HepG2 (cell line): ENCODE measurements around the gene ALMS1. TPM values are rescaled to one million over a fixed set of nuclear protein-coding genes. Genes with fewer than 3 reads are reported as not detected.

ENCODE experiments used
- CENPT ChIP-seq: sonication (generic); formaldehyde crosslinking; IDR thresholded peaks from 2 replicates; pipeline ENCODE4 v1.8.0; 2022; ENCODE audit warnings: low read depth, mild to moderate bottlenecking, moderate library complexity, missing genetic modification reagents
- MAFK ChIP-seq, 2 experiments: IDR thresholded peaks in 1 of 2; conservative IDR thresholded peaks in 1 of 2; 2 replicates each; pipeline ENCODE4 v1.6.1; 2011; ENCODE audit warnings: improper control_type of control experiment in 2 of 2, low read length in 2 of 2
- PPARG ChIP-seq: conservative IDR thresholded peaks from 2 replicates; pipeline ENCODE4 v1.6.1; 2016; ENCODE audit warnings: missing biosample characterization, missing genetic modification reagents
- RXRA ChIP-seq: sonication (generic); formaldehyde crosslinking; IDR thresholded peaks from 2 replicates; pipeline ENCODE4 v1.5.1; 2020; ENCODE audit warnings: missing genetic modification reagents
- SAFB2 ChIP-seq: sonication (generic); formaldehyde crosslinking; IDR thresholded peaks from 2 replicates; pipeline ENCODE4 v1.5.1; 2020; ENCODE audit warnings: missing genetic modification reagents, low read depth, mild to moderate bottlenecking, borderline replicate concordance
- STAG1 ChIP-seq: sonication (generic); formaldehyde crosslinking; IDR thresholded peaks from 2 replicates; pipeline ENCODE4 v1.4.0; 2020; ENCODE audit warnings: missing genetic modification reagents
- ZC3H13 ChIP-seq: sonication (generic); formaldehyde crosslinking; IDR thresholded peaks from 2 replicates; pipeline ENCODE4 v1.8.1; 2023; ENCODE audit warnings: mild to moderate bottlenecking, missing genetic modification reagents, moderate library complexity
- ZNF331 ChIP-seq: sonication (generic); formaldehyde crosslinking; IDR thresholded peaks from 2 replicates; pipeline ENCODE4 v1.4.0; 2020; ENCODE audit warnings: missing genetic modification reagents
- ZNF33B ChIP-seq: sonication (generic); formaldehyde crosslinking; IDR thresholded peaks from 2 replicates; pipeline ENCODE4 v1.5.1; 2020; ENCODE audit warnings: mild to moderate bottlenecking, missing genetic modification reagents
- ZNF367 ChIP-seq: sonication (generic); formaldehyde crosslinking; IDR thresholded peaks from 2 replicates; pipeline ENCODE4 v1.4.0; 2020; ENCODE audit warnings: missing genetic modification reagents, borderline replicate concordance
- ZNF841 ChIP-seq: sonication (generic); formaldehyde crosslinking; IDR thresholded peaks from 2 replicates; pipeline ENCODE4 v1.8.1; 2023; ENCODE audit warnings: missing genetic modification reagents, borderline replicate concordance
- polyA plus RNA-seq, 8 experiments: library from polyadenylated mRNA; depleted of rRNA in 3 of 8; stranded (reverse) in 7 of 8; unstranded in 1 of 8; fragments of >200 nt; fragmentation: Illumina TruSeq in 4 of 8; extraction: Trizol in 4 of 8; gene quantifications; 2 replicates each; pipeline versions ENCODE4 v1.2.1 to v1.2.3, GENCODE V29; 2011 to 2016; ENCODE audit warnings: low read depth in 4 of 8, missing spikeins in 1 of 8, mixed read lengths in 1 of 8; ENCODE audit not compliant: insufficient read depth in 1 of 8
- total RNA-seq, 5 experiments: library from RNA; depleted of rRNA; stranded (reverse); fragments of >200 nt; fragmentation: Illumina TruSeq; extraction: Trizol; gene quantifications; 2 replicates each; pipeline ENCODE4 v1.2.3, GENCODE V29; 2016; ENCODE audit warnings: low read depth in 1 of 5
- TF ChIP-seq, protein P1 (sequence below): sonication (generic); formaldehyde crosslinking; IDR thresholded peaks from 2 replicates; pipeline ENCODE4 v1.5.1; 2020; ENCODE audit warnings: mild to moderate bottlenecking, missing genetic modification reagents
- TF ChIP-seq, protein P2 (sequence below): sonication (generic); formaldehyde crosslinking; IDR thresholded peaks from 2 replicates; pipeline ENCODE4 v1.8.1; 2023; ENCODE audit warnings: mild to moderate bottlenecking, moderate library complexity, missing genetic modification reagents
- TF ChIP-seq, protein P3 (sequence below): conservative IDR thresholded peaks from 2 replicates; pipeline ENCODE4 v1.6.1; 2018; ENCODE audit warnings: missing genetic modification reagents
- TF ChIP-seq, protein P4 (sequence below): sonication (generic); formaldehyde crosslinking; IDR thresholded peaks from 2 replicates; pipeline ENCODE4 v1.4.0; 2020; ENCODE audit warnings: mild to moderate bottlenecking, missing genetic modification reagents
- TF ChIP-seq, protein P5 (sequence below): sonication (generic); formaldehyde crosslinking; IDR thresholded peaks from 2 replicates; pipeline ENCODE4 v1.5.1; 2020; ENCODE audit warnings: missing genetic modification reagents, mild to moderate bottlenecking, borderline replicate concordance
- TF ChIP-seq, protein P6 (sequence below): sonication (generic); formaldehyde crosslinking; IDR thresholded peaks from 2 replicates; pipeline ENCODE4 v1.5.1; 2020; ENCODE audit warnings: mild to moderate bottlenecking, missing genetic modification reagents, borderline replicate concordance

Gene ALMS1
- total and polyA plus RNA-seq, 2 of the 13 experiments (the other 11 are each of a cell fraction or from before 2014, with no cell fraction given) = 12.9 to 21.2 TPM

DNA sequence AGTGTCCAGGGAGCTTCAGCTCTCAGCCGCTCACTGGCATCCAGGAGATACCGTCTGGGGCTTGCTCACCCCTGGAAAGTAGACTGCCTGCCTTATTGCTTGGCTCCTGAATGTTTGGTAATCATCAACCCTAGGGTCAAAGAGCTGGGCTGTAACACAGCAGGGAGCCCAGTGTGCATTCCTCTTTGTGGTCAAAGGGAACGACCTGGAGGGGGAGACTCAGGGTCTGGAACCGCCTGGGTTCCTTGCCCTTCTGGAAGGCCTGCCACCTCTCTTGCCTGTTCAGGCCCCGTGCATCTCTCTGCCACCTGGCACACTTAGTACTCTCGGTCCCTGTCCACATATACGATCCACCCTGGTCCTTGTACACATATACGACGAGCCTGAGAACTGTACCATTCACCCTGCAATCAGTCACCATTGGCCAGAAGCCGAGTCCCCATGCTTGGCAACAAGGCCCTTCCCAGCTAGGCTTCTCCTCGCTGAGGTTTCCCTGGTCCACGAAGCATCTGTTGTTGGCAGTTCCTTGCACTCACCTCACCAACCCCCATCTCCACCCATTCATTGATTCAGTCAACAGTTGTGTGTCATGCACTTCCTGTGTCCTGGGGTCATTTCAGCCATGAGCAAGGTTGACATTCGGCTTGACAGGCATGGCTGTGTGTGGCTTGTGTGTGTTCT is 256.8 kb downstream of the ALMS1 start, which contains the start of gene NAT8 (continued):
- TF ChIP-seq ZNF33B (CRISPR knock-in tag) (no peak), ZNF367 (CRISPR knock-in tag) (no peak), SAFB2 (CRISPR knock-in tag) (no peak), RXRA (CRISPR knock-in tag) (peak; percentile 93; the same call in 1 of the 2 replicates), ZNF841 (CRISPR knock-in tag) (no peak), CENPT (CRISPR knock-in tag) (no peak), ZC3H13 (CRISPR knock-in tag) (no peak), PPARG (CRISPR knock-in tag) (peak; percentile 57; the same call in 1 of the 2 replicates), MAFK (conservative IDR thresholded peaks at IDR 0.05 in 1 of 2, IDR thresholded peaks at IDR 0.05 in 1 of 2; ENCODE audit: low read length in 2 of 2) (no peak), ZNF331 (peak; percentile 8; the same call in 1 of the 2 replicates), STAG1 (CRISPR knock-in tag) (no peak)
- TF ChIP-seq, protein P1, sequence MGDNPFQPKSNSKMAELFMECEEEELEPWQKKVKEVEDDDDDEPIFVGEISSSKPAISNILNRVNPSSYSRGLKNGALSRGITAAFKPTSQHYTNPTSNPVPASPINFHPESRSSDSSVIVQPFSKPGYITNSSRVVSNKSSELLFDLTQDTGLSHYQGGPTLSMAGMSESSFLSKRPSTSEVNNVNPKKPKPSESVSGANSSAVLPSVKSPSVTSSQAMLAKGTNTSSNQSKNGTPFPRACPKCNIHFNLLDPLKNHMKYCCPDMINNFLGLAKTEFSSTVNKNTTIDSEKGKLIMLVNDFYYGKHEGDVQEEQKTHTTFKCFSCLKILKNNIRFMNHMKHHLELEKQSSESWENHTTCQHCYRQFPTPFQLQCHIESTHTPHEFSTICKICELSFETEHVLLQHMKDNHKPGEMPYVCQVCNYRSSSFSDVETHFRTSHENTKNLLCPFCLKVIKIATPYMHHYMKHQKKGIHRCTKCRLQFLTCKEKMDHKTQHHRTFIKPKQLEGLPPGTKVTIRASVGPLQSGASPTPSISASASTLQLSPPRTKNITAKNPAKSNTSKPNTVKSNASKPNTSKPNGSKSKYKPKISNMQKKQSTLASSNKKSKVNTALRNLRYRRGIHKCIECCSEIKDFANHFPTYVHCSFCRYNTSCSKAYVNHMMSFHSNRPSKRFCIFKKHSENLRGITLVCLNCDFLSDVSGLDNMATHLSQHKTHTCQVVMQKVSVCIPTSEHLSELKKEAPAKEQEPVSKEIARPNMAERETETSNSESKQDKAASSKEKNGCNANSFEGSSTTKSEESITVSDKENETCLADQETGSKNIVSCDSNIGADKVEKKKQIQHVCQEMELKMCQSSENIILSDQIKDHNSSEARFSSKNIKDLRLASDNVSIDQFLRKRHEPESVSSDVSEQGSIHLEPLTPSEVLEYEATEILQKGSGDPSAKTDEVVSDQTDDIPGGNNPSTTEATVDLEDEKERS (CRISPR knock-in tag) = no peak
- TF ChIP-seq, protein P2, sequence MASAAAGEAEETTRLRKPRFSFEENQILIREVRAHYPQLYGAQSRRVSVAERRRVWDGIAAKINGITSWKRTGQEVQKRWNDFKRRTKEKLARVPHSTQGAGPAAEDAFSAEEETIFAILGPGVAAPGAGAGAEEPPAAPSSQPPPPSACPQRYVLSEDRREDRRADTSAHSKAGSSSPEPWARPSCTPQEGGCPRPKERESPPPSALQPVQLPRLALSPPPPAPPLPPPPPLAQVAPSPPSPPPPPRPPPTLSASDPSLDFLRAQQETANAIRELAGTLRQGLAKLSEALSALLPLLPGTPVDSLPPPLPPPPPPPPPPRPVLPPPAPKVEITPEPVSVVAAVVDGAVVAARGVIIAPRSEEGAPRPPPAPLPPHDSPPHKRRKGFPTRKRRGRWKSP (CRISPR knock-in tag) = no peak
- TF ChIP-seq, protein P3, sequence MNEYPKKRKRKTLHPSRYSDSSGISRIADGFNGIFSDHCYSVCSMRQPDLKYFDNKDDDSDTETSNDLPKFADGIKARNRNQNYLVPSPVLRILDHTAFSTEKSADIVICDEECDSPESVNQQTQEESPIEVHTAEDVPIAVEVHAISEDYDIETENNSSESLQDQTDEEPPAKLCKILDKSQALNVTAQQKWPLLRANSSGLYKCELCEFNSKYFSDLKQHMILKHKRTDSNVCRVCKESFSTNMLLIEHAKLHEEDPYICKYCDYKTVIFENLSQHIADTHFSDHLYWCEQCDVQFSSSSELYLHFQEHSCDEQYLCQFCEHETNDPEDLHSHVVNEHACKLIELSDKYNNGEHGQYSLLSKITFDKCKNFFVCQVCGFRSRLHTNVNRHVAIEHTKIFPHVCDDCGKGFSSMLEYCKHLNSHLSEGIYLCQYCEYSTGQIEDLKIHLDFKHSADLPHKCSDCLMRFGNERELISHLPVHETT = no peak
- TF ChIP-seq, protein P4, sequence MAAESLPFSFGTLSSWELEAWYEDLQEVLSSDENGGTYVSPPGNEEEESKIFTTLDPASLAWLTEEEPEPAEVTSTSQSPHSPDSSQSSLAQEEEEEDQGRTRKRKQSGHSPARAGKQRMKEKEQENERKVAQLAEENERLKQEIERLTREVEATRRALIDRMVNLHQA (CRISPR knock-in tag) = no peak
- TF ChIP-seq, protein P5, sequence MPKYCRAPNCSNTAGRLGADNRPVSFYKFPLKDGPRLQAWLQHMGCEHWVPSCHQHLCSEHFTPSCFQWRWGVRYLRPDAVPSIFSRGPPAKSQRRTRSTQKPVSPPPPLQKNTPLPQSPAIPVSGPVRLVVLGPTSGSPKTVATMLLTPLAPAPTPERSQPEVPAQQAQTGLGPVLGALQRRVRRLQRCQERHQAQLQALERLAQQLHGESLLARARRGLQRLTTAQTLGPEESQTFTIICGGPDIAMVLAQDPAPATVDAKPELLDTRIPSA = no peak
- TF ChIP-seq, protein P6, sequence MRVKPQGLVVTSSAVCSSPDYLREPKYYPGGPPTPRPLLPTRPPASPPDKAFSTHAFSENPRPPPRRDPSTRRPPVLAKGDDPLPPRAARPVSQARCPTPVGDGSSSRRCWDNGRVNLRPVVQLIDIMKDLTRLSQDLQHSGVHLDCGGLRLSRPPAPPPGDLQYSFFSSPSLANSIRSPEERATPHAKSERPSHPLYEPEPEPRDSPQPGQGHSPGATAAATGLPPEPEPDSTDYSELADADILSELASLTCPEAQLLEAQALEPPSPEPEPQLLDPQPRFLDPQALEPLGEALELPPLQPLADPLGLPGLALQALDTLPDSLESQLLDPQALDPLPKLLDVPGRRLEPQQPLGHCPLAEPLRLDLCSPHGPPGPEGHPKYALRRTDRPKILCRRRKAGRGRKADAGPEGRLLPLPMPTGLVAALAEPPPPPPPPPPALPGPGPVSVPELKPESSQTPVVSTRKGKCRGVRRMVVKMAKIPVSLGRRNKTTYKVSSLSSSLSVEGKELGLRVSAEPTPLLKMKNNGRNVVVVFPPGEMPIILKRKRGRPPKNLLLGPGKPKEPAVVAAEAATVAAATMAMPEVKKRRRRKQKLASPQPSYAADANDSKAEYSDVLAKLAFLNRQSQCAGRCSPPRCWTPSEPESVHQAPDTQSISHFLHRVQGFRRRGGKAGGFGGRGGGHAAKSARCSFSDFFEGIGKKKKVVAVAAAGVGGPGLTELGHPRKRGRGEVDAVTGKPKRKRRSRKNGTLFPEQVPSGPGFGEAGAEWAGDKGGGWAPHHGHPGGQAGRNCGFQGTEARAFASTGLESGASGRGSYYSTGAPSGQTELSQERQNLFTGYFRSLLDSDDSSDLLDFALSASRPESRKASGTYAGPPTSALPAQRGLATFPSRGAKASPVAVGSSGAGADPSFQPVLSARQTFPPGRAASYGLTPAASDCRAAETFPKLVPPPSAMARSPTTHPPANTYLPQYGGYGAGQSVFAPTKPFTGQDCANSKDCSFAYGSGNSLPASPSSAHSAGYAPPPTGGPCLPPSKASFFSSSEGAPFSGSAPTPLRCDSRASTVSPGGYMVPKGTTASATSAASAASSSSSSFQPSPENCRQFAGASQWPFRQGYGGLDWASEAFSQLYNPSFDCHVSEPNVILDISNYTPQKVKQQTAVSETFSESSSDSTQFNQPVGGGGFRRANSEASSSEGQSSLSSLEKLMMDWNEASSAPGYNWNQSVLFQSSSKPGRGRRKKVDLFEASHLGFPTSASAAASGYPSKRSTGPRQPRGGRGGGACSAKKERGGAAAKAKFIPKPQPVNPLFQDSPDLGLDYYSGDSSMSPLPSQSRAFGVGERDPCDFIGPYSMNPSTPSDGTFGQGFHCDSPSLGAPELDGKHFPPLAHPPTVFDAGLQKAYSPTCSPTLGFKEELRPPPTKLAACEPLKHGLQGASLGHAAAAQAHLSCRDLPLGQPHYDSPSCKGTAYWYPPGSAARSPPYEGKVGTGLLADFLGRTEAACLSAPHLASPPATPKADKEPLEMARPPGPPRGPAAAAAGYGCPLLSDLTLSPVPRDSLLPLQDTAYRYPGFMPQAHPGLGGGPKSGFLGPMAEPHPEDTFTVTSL = peak; percentile 71
